T-helper 2 cell treated with Interferon-gamma antibody and Interleukin-4, amounts not matched to agents 5 μg/mL and 100 μg/mL, for 36 hours (primary cell): ENCODE data around the gene CDYL2.
"Not testable (repeated sequence)": the region's sequence is repeated elsewhere in the genome, so short reads cannot be mapped to it uniquely, and the experiment has no call there.

Source experiments
- DNase-seq: peaks from one replicate; pipeline ENCODE4 v3.0.0; 2021; ENCODE audit warnings: low spot score
- H3K27ac Mint-ChIP-seq: one replicate; pipeline ENCODE4 v1.8.0; 2021; ENCODE audit warnings: mild to moderate bottlenecking, mixed read lengths
- H3K27me3 Mint-ChIP-seq: one replicate; pipeline ENCODE4 v1.8.0; 2021; ENCODE audit warnings: low read depth, mixed read lengths
- H3K36me3 Mint-ChIP-seq: one replicate; pipeline ENCODE4 v1.8.0; 2021; ENCODE audit warnings: low read depth, mixed read lengths
- H3K4me1 Mint-ChIP-seq: one replicate; pipeline ENCODE4 v1.8.0; 2021; ENCODE audit warnings: low read depth, mixed read lengths
- H3K4me3 Mint-ChIP-seq: one replicate; pipeline ENCODE4 v1.8.0; 2022; ENCODE audit warnings: mild to moderate bottlenecking, moderate library complexity, mixed read lengths
- H3K9me3 Mint-ChIP-seq: one replicate; pipeline ENCODE4 v1.8.0; 2021; ENCODE audit warnings: mixed read lengths

Gene CDYL2

DNA sequence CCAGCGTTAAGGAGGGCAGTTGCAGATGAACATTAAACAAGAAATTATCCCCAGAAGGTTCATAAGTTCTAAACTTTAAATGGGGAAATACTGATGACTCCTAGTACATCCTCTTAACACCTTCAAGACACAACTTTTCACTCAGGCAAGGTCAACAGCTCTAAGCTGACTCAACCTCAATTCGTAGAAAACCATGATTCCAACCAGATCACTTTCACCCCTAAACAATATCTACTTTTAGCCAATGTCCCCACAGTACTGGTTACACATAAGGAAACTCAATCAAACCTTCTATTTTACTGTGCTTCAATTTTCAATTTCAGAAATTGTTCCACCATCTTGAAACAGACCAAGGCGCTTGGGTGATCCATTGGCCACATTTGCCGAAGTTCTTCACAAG is 2.3 kb downstream of the CDYL2 start:
- H3K36me3 Mint-ChIP-seq = peaks cover 8% of the 10 kb centered on the region
- peaks cover 8% of the 10 kb centered on the region for H3K9me3 Mint-ChIP-seq
- peak overlapping the region; percentile 68 for H3K4me3 Mint-ChIP-seq
- peaks cover 6% of the 10 kb centered on the region for H3K27me3 Mint-ChIP-seq
- H3K27ac Mint-ChIP-seq = peak overlapping the region; percentile 40
- H3K4me1 Mint-ChIP-seq = peaks cover 24% of the 10 kb centered on the region
- no peak for DNase-seq

DNA sequence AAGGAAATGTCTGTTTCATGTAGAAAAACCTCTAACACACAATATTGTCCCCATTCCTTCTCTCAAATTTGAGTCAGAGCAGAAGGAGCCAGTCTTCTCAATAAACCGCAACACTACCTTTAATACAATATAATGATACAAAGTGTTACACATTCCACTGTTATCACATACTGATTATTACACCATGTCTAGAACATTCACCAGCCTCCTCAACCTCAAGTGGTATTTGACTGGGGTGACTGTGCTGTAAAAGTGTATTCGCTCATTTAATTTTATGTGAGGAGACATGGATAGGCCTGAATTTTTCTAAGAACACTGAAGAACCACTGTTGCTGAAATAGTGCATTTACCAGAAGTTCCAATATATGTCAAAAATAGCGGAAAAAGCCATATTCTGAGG is 10.3 kb downstream of the CDYL2 start:
- peaks cover 3% of the 10 kb centered on the region for H3K9me3 Mint-ChIP-seq
- H3K4me1 Mint-ChIP-seq = no peaks in the 10 kb centered on the region
- no peak for DNase-seq
- H3K36me3 Mint-ChIP-seq = peaks cover 3% of the 10 kb centered on the region
- no peaks in the 10 kb centered on the region for H3K27me3 Mint-ChIP-seq
- H3K4me3 Mint-ChIP-seq = no peak overlapping the region
- no peak overlapping the region for H3K27ac Mint-ChIP-seq

- Mint-ChIP-seq H3K4me3 (no peak overlapping the region), H3K27ac (no peak overlapping the region), H3K4me1 (no peaks in the 10 kb centered on the region), H3K27me3 (no peaks in the 10 kb centered on the region), H3K36me3 (peaks cover 3% of the 10 kb centered on the region), H3K9me3 (peaks cover 5% of the 10 kb centered on the region)
- no peak for DNase-seq
Measured at GRCh38 chr16:80792031-80792430, 12.4 kb downstream of the CDYL2 start.

- H3K27me3 Mint-ChIP-seq = no peaks in the 10 kb centered on the region
- no peak overlapping the region for H3K27ac Mint-ChIP-seq
- peaks cover 11% of the 10 kb centered on the region for H3K9me3 Mint-ChIP-seq
- DNase-seq = no peak
- peaks cover 3% of the 10 kb centered on the region for H3K36me3 Mint-ChIP-seq
- no peaks in the 10 kb centered on the region for H3K4me1 Mint-ChIP-seq
- no peak overlapping the region for H3K4me3 Mint-ChIP-seq
Measured at GRCh38 chr16:80791411-80791810, 13.0 kb downstream of the CDYL2 start.

DNA sequence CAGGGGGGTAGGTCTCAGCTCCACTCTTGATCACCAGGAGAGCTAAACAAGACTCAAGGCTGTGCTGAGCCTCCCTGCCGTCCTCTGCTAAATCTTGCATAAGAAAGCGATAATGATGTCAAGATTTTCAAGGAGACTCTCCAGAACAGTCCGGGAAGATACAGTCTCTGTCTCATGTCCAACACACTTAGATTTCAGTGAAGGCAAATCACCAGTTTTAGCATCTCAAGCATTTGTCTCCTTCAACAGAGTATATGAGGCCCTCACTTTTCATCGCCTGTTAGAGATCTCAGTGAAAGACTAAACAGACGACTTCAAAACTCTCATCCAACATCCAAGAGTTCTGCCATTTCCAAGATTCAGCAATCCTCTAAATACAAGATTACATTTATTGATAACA is 13.6 kb downstream of the CDYL2 start:
- Mint-ChIP-seq H3K27me3 (no peaks in the 10 kb centered on the region), H3K4me1 (no peaks in the 10 kb centered on the region), H3K9me3 (peaks cover 18% of the 10 kb centered on the region), H3K27ac (no peak overlapping the region), H3K36me3 (peaks cover 8% of the 10 kb centered on the region), H3K4me3 (no peak overlapping the region)
- no peak for DNase-seq

GRCh38 chr16:80788027-80788426 is 16.4 kb downstream of the CDYL2 start:
- H3K4me3 Mint-ChIP-seq = no peak overlapping the region
- H3K4me1 Mint-ChIP-seq = no peaks in the 10 kb centered on the region
- peaks cover 41% of the 10 kb centered on the region for H3K9me3 Mint-ChIP-seq
- no peak for DNase-seq
- H3K27ac Mint-ChIP-seq = no peak overlapping the region
- peaks cover 12% of the 10 kb centered on the region for H3K36me3 Mint-ChIP-seq
- H3K27me3 Mint-ChIP-seq = no peaks in the 10 kb centered on the region

DNA sequence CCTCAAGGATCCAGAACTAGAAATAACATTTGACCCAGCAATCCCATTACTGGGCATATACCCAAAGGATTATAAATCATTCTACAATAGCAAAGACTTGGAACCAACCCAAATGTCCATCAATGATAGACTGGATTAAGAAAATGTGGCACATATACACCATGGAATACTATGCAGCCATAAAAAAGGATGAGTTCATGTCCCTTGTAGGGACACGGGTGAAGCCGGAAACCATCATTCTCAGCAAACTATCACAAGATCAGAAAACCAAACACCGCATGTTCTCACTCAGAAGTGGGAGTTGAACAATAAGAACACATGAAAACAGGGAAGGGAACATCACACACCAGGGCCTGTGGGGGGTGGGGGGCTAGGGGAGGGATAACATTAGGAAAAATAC is 17.8 kb downstream of the CDYL2 start:
- not testable (repeated sequence) for DNase-seq, H3K4me3 Mint-ChIP-seq, H3K27ac Mint-ChIP-seq, H3K4me1 Mint-ChIP-seq, H3K27me3 Mint-ChIP-seq
- Mint-ChIP-seq H3K36me3 (peaks cover 13% of the 10 kb centered on the region), H3K9me3 (peaks cover 48% of the 10 kb centered on the region)

- no peak for DNase-seq
- H3K4me1 Mint-ChIP-seq = no peaks in the 10 kb centered on the region
- H3K27ac Mint-ChIP-seq = no peak overlapping the region
- H3K36me3 Mint-ChIP-seq = peaks cover 15% of the 10 kb centered on the region
- H3K4me3 Mint-ChIP-seq = no peak overlapping the region
- H3K27me3 Mint-ChIP-seq = no peaks in the 10 kb centered on the region
- H3K9me3 Mint-ChIP-seq = peaks cover 48% of the 10 kb centered on the region
Measured at GRCh38 chr16:80784951-80785350, 19.4 kb downstream of the CDYL2 start.

- no peak for DNase-seq
- H3K9me3 Mint-ChIP-seq = peaks cover 15% of the 10 kb centered on the region
- peaks cover 5% of the 10 kb centered on the region for H3K27me3 Mint-ChIP-seq
- H3K4me1 Mint-ChIP-seq = peaks cover 2% of the 10 kb centered on the region
- H3K4me3 Mint-ChIP-seq = no peak overlapping the region
- no peak overlapping the region for H3K27ac Mint-ChIP-seq
- H3K36me3 Mint-ChIP-seq = peaks cover 6% of the 10 kb centered on the region
Measured at GRCh38 chr16:80778703-80779102, 25.7 kb downstream of the CDYL2 start.

GRCh38 chr16:80776856-80777255 is 27.5 kb downstream of the CDYL2 start:
- peaks cover 2% of the 10 kb centered on the region for H3K36me3 Mint-ChIP-seq
- no peak overlapping the region for H3K4me3 Mint-ChIP-seq
- no peak overlapping the region for H3K27ac Mint-ChIP-seq
- DNase-seq = no peak
- peaks cover 5% of the 10 kb centered on the region for H3K27me3 Mint-ChIP-seq
- peaks cover 2% of the 10 kb centered on the region for H3K4me1 Mint-ChIP-seq
- peaks cover 6% of the 10 kb centered on the region for H3K9me3 Mint-ChIP-seq

DNA sequence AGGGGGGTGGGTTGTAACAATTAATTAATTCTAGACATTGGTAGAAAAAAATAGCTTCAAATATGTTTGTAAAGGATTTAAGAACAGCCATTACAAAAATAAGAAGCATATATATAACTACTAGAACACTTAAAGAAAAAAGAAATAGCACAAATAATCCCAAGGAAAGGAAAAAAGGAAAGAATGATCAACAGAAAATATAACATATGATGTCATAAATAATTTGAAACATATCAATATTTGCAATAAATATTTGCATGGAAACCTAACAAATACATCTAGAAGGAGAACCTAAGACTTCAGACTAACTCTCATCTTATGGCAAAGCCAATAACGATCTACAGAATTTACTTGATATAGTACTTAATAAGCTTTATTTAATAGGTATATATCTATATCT is 28.9 kb downstream of the CDYL2 start:
- DNase-seq = no peak
- Mint-ChIP-seq H3K4me3 (no peak overlapping the region), H3K4me1 (peaks cover 2% of the 10 kb centered on the region), H3K9me3 (peaks cover 13% of the 10 kb centered on the region), H3K36me3 (peaks cover 2% of the 10 kb centered on the region), H3K27me3 (peaks cover 5% of the 10 kb centered on the region), H3K27ac (no peak overlapping the region)

DNA sequence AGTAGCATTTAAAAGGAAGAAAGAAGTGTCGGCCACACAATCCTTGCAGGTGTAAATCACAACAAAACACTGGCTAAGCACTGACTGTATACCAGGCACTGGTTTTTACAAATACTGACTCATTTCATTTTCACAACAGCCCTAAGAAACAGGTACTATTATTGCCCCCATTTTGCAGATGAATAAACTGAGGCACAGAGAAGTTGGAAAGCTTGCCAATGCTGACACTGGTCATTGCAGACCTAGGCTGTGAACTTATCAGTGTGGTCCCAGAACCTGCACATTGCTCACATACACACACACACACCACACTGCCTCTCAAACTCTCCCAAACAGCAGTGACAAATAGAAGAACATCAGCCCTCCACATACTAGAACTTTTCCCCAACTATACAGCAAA is 37.6 kb downstream of the CDYL2 start:
- no peak overlapping the region for H3K27ac Mint-ChIP-seq
- no peaks in the 10 kb centered on the region for H3K27me3 Mint-ChIP-seq
- H3K4me3 Mint-ChIP-seq = no peak overlapping the region
- peaks cover 4% of the 10 kb centered on the region for H3K36me3 Mint-ChIP-seq
- no peak for DNase-seq
- H3K9me3 Mint-ChIP-seq = peaks cover 15% of the 10 kb centered on the region
- H3K4me1 Mint-ChIP-seq = peaks cover 9% of the 10 kb centered on the region

- no peaks in the 10 kb centered on the region for H3K36me3 Mint-ChIP-seq
- H3K9me3 Mint-ChIP-seq = no peaks in the 10 kb centered on the region
- peaks cover 3% of the 10 kb centered on the region for H3K27me3 Mint-ChIP-seq
- DNase-seq = no peak
- peak overlapping the region; percentile 16 for H3K27ac Mint-ChIP-seq
- H3K4me1 Mint-ChIP-seq = peaks cover 13% of the 10 kb centered on the region
- H3K4me3 Mint-ChIP-seq = peak overlapping the region; percentile 26
Measured at GRCh38 chr16:80759419-80760162, 44.8 kb downstream of the CDYL2 start.

GRCh38 chr16:80754476-80754875 is 49.9 kb downstream of the CDYL2 start:
- peaks cover 14% of the 10 kb centered on the region for H3K4me1 Mint-ChIP-seq
- no peaks in the 10 kb centered on the region for H3K9me3 Mint-ChIP-seq
- no peak for DNase-seq
- no peak overlapping the region for H3K4me3 Mint-ChIP-seq
- no peaks in the 10 kb centered on the region for H3K36me3 Mint-ChIP-seq
- peaks cover 3% of the 10 kb centered on the region for H3K27me3 Mint-ChIP-seq
- no peak overlapping the region for H3K27ac Mint-ChIP-seq

GRCh38 chr16:80752541-80752940 is 51.9 kb downstream of the CDYL2 start:
- no peaks in the 10 kb centered on the region for H3K36me3 Mint-ChIP-seq
- no peak overlapping the region for H3K27ac Mint-ChIP-seq
- no peak overlapping the region for H3K4me3 Mint-ChIP-seq
- no peak for DNase-seq
- peaks cover 3% of the 10 kb centered on the region for H3K27me3 Mint-ChIP-seq
- no peaks in the 10 kb centered on the region for H3K9me3 Mint-ChIP-seq
- H3K4me1 Mint-ChIP-seq = peaks cover 12% of the 10 kb centered on the region
